Body of pancreas (tissue), 4 donors: Measurements from ENCODE around the gene ALG13.

Source experiments
- POLR2A ChIP-seq, 3 donors: fragments of 450-650 bp; IDR thresholded peaks; one replicate each; pipeline ENCODE4 v1.6.1; 2016; ENCODE audit warnings: antibody characterized with exemption in 3 of 3, mild to moderate bottlenecking in 2 of 3
- TF ChIP-seq, protein P1 (sequence below), 7 experiments: fragments of 450-650 bp in 4 of 7; fragments of 200-600 bp in 3 of 7; sonication (generic) in 3 of 7; IDR thresholded peaks; one replicate each; pipeline ENCODE4 v1.5.1; 2016 to 2019; ENCODE audit warnings: antibody characterized with exemption in 7 of 7

DNA sequence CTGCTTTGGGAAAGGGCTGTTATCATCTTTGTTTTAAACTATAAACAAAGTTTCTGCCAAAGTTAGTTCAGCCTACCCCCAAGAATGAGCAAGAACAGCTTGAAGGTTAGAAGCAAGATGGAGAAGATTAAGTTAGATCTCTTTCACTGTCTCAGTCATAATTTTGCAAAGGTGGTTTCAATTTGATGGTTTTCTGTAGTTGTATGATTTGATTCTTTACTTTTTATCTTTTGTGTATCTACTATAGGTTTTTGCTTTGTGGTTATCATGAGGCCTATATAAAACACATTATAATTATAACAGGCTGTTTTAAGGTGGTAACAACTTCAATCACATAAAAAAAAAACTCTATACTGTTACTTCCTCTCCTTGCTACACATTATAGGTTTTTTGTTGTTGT, 35.4 kb upstream of the ALG13 start:
- TF ChIP-seq, protein P1, sequence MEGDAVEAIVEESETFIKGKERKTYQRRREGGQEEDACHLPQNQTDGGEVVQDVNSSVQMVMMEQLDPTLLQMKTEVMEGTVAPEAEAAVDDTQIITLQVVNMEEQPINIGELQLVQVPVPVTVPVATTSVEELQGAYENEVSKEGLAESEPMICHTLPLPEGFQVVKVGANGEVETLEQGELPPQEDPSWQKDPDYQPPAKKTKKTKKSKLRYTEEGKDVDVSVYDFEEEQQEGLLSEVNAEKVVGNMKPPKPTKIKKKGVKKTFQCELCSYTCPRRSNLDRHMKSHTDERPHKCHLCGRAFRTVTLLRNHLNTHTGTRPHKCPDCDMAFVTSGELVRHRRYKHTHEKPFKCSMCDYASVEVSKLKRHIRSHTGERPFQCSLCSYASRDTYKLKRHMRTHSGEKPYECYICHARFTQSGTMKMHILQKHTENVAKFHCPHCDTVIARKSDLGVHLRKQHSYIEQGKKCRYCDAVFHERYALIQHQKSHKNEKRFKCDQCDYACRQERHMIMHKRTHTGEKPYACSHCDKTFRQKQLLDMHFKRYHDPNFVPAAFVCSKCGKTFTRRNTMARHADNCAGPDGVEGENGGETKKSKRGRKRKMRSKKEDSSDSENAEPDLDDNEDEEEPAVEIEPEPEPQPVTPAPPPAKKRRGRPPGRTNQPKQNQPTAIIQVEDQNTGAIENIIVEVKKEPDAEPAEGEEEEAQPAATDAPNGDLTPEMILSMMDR (IDR thresholded peaks at IDR 0.05) = no peak
- TF ChIP-seq POLR2A (IDR thresholded peaks at IDR 0.05) = no peak
